ENCODE measurements around the gene WNK2. TPM values are rescaled to one million over a fixed set of nuclear protein-coding genes. Genes with fewer than 3 reads are reported as not detected.

WNK2 gene
- total RNA-seq, 2 donors from 2014 or later, result 34.8 to 39.5 TPM

GRCh38 chr9:93228453-93228852 lies 44.5 kb downstream of the WNK2 start:
- intact Hi-C loops (cut with DNase I), result no loop called here
- no peak for DNase-seq (ENCODE audit: low spot score)

GRCh38 chr9:93229636-93230035 lies 45.7 kb downstream of the WNK2 start:
- intact Hi-C loops (cut with DNase I), result no loop called here
- DNase-seq (ENCODE audit: low spot score), result no peak

DNA sequence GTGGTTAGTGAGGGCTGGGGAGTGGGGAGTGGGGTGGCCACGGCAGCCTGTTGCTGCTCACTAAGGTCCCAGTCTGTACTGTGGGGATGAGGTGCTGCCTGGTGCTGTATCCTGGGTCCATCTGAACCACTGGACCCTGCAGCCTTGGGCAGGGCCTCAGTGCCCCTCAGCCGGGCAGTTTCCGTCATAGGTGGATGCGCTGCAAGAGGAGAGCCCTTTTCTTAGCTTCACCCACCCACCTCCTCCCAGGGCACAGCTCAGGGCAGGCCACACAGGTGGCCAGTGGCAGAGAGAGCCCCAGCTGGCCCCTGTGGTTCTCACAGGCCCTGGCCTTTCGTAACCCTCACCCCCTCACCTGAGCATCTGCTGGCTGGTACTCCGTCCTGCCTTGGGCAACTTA lies 46.2 kb downstream of the WNK2 start:
- intact Hi-C loops (cut with DNase I), result no loop called here
- DNase-seq (ENCODE audit: low spot score), result no peak

DNA sequence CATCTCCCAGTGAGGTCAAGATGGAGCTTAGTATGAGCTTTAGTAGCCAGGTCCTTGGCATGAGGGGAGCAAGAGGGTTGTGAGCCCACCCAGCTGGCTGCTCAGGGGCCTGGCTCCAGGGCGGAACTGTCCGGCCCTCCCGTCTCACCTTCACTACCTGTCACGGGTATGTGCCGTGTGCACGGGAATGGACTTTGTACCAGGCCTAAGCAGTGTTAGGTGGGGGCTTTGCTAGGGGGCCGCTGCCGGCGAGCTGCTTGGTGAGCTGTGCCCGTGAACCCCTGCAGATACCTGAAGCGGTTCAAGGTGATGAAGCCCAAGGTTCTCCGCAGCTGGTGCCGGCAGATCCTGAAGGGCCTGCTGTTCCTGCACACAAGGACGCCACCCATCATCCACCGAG lies 46.7 kb downstream of the WNK2 start:
- intact Hi-C loops (cut with DNase I), result no loop called here
- no peak for DNase-seq (ENCODE audit: low spot score)

GRCh38 chr9:93231121-93231694 lies 47.3 kb downstream of the WNK2 start:
- DNase-seq (ENCODE audit: low spot score), result no peak
- intact Hi-C loops (cut with DNase I), result no loop called here

- DNase-seq (ENCODE audit: low spot score), result no peak
- intact Hi-C loops (cut with DNase I), result no loop called here
Measured at GRCh38 chr9:93231716-93232115, 47.8 kb downstream of the WNK2 start.

- no peak for DNase-seq (ENCODE audit: low spot score)
- intact Hi-C loops (cut with DNase I), result no loop called here
Measured at GRCh38 chr9:93232388-93232960, 48.5 kb downstream of the WNK2 start.

GRCh38 chr9:93233033-93233432 lies 49.1 kb downstream of the WNK2 start:
- DNase-seq (ENCODE audit: low spot score), result no peak
- intact Hi-C loops (cut with DNase I), result no loop called here

DNA sequence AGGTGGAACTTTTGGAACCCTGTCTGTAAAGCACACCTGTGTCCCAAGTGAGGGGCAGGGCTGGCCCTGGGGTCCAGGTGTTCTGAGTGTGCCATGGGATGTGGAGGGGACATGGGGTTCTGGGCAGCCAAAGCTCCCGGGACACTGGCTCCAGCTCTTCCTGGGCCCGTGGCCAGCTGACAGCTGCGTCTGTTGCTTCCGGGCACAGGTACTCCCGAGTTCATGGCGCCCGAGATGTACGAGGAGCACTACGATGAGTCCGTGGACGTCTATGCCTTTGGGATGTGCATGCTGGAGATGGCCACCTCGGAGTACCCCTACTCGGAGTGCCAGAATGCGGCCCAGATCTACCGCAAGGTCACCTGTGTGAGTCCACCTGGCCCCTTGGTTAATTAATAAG lies 50.7 kb downstream of the WNK2 start:
- no peak for DNase-seq (ENCODE audit: low spot score)
- intact Hi-C loops (cut with DNase I), result no loop called here

GRCh38 chr9:93235300-93235960 lies 51.5 kb downstream of the WNK2 start:
- intact Hi-C loops (cut with DNase I), result no loop called here
- DNase-seq (ENCODE audit: low spot score), result no peak

DNA sequence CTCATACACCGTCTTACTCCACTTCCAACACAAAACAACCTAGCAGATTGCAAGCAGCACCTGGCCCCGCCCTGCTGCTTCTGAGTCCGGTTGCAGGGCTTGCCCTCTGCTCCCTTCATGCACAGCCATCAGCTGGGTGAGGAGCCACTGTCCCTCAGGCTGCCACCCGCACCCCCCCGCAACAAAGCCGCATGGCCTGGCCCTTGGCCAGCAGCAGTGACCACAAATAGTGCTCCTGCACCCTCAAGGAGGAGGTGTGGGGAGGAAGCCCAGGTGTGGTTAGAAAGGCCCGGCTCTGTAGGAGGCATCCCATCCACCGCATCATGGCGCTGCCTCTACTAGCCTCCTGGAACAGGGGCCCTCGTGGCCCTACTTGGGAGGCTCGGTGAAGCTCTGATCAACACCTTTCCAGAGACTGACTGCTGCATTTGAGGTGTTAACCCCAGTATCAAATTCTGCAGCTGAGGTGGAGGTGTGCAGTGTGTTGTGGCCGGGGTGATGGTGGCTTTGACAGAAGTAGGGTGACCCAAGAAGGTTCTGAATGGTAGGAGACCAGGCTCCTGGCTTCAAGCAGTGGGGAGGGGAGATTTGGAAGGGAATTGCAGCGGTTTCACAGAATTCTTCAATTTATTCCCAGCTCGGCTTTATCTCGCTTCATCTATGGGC lies 52.7 kb downstream of the WNK2 start:
- intact Hi-C loops (cut with DNase I), result no loop called here
- no peak for DNase-seq (ENCODE audit: low spot score)

GRCh38 chr9:93237540-93237939 lies 53.6 kb downstream of the WNK2 start:
- intact Hi-C loops (cut with DNase I), result no loop called here
- no peak for DNase-seq (ENCODE audit: low spot score)

DNA sequence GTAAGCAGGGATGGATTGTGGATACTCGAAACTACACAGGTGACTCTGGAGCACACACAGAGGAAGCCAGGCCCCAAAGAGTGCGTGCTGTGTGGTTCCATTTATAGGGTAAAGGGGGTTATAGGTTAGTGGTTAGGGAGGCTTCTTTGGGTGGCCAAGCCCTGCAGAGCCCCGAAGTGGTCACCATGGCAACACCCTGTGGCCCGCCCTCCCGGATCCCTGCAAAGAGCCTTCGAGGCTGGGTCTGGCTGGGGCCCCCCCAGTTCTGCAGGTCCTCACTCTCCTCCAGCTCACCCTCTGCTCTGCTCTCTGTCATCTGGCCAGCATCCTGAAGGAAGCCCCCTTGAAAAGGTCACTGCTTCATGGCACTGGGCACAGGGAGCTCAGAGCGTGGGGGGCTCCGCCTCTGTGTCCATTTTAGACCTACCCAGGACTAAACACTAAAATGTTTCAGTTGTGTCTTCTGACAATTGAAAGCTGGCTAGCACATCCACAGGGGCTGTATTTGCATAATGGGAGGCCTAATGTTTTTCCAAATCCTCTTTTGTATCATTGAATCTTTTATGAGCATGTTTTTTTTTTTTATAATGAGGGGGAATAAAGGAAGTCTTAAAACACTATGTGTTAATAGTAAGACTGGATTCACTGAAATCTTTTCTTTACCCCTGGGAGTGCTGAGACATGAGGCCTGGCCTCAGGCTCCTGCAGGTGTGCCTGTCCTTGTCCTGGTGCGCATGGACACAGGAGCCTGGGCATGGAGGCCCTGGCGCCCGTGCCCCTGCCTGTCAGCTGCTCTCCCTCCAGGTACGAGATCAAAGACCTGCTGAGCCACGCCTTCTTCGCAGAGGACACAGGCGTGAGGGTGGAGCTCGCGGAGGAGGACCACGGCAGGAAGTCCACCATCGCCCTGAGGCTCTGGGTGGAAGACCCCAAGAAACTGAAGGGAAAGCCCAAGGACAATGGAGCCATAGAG lies 55.3 kb downstream of the WNK2 start:
- no peak for DNase-seq (ENCODE audit: low spot score)
- intact Hi-C loops (cut with DNase I), result no loop called here

GRCh38 chr9:93240891-93241334 lies 57.0 kb downstream of the WNK2 start:
- DNase-seq (ENCODE audit: low spot score), result no peak
- intact Hi-C loops (cut with DNase I), result no loop called here

DNA sequence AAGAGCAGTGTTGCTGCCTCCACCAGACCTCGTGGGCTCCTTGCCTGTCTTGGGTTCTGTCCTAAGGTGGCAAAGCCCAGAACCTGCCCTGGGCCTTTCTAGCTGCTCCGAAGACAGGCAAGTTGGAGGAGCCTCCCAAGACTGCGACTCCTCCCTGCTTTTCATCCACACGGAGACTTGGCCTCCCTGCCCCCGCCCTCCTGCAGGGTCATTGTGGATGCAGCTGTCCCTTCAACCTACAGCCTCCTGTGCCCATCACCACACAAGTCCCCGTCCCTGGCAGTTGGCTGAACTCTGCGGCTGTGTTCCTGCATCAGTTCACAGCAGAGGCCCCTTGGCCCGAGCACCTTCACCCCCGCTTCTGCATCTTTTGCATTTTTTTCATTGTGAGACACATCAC lies 59.2 kb downstream of the WNK2 start:
- DNase-seq (ENCODE audit: low spot score), result no peak
- intact Hi-C loops (cut with DNase I), result no loop called here

GRCh38 chr9:93244101-93244500 lies 60.2 kb downstream of the WNK2 start:
- intact Hi-C loops (cut with DNase I), result no loop called here
- no peak for DNase-seq (ENCODE audit: low spot score)

- DNase-seq (ENCODE audit: low spot score), result no peak
- intact Hi-C loops (cut with DNase I), result no loop called here
Measured at GRCh38 chr9:93244510-93245436, 60.8 kb downstream of the WNK2 start.

- no peak for DNase-seq (ENCODE audit: low spot score)
- intact Hi-C loops (cut with DNase I), result no loop called here
Measured at GRCh38 chr9:93245437-93245970, 61.6 kb downstream of the WNK2 start.
